ENCODE data around the gene LRP4.

- TF ChIP-seq CTCF (conservative IDR thresholded peaks at IDR 0.05 in 1 of 2, IDR thresholded peaks at IDR 0.05 in 1 of 2; ENCODE audit: extremely low read depth in 1 of 2, insufficient read depth in 1 of 2, low read depth in 1 of 2, low read length in 2 of 2), result no peak
- TF ChIP-seq EZH2 (IDR thresholded peaks at IDR 0.05; ENCODE audit: borderline replicate concordance, low read length), result no peak
Measured at GRCh38 chr11:46947399-46948077, 29.2 kb upstream of the LRP4 start.
